IPS-NIHi11 (cell line): ENCODE data around the gene PBX4.
"Not testable (repeated sequence)": the region's sequence is repeated elsewhere in the genome, so short reads cannot be mapped to it uniquely, and the experiment has no call there.

Source experiments
- DNase-seq: peaks from one replicate; pipeline ENCODE4 v3.0.0; 2012; ENCODE audit warnings: mixed read lengths, low spot score

Gene PBX4

DNA sequence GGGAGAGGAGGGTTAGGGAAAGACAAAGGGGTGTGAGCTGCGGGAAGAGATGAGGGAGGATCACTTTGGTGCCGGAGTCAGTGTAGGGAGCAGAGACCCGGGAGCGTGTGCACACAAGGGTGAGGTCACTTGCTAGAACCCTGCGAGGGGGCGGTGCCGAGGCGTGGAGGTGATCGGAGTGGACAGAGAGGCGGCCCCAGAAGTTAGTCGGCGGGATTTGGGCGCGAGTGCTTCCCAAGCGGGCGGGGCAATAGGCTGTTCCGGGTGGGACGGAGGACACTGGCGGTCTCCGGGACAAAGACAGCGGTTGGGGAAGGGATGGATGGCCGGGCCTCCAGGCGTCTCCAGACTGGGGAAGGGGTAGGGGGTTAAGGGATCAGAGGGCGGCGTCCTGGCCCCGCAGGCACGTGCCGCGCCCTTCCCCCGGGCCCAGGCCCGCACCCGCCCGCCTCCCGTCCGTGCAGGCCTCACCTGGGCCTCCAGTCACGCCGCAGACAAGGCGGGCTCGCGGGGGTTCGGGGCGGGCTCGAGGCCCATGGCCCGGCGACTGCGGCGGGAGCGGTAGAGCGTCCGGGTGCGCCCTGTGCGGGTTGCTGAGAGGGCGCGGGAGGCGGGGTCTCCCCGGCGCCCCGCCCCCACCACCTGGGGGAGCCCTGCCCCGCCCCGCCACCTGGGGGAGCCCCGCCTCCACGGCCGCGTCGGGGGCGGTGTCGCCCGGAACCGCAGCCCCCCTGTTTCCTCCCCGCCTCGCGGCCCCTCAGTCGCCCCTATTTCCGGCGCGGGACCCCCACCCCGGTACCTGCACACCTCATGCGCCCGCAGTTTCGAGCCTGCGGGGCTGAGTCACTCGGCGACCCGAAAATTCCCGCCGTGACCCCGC lies 9.4 kb upstream of the PBX4 start, which contains the start of gene LPAR2:
Gene LPAR2 (minus strand): TSS at position 600 of the 880 bp plus-strand sequence. CDS start 945 bp downstream, outside the sequence.
- peak; percentile 99 for DNase-seq

DNA sequence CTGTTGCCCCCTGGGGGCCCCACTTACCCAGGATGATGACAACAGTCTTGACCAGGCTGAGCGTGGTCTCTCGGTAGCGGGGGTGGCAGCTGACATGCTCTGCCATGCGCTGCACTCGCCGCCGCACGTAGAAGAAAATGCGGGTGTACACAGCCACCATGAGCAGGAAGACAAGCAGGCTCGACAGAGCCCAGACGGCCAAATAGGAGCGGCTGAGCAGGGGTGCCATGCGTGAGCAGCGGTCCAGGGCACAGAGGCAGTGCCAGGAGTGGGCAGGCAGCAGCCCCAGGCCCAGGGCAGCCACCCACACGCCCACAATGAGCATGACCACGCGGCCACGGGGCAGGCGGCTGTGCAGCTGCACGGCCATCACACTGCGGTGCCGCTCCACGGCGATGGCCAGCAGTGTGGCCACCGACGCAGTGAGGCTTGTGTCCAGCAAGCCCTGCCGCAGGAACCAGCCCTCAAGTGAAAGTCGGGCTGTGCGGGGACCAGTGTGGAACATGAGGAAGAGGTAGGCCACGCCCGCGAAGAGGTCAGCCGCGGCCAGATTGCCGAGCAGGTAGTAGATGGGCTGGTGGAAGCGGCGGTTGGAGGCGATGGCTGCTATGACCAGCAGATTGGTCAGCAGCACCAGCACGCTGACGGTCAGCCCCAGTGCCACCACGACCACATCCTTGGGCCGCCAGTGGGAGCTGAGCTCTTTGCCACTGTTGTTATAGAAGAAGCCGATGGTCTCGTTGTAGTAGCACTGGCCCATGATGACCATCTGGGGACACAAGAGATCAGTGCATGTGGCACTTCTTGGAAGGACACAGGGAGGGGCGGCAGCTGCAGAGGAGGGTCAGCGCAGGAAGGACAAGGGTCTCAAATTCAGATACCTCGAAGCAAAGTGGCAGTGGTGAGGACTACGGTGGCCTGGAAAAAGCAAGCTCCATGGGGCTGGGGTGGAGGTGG lies 8.3 kb upstream of the PBX4 start:
- DNase-seq, result no peak

DNA sequence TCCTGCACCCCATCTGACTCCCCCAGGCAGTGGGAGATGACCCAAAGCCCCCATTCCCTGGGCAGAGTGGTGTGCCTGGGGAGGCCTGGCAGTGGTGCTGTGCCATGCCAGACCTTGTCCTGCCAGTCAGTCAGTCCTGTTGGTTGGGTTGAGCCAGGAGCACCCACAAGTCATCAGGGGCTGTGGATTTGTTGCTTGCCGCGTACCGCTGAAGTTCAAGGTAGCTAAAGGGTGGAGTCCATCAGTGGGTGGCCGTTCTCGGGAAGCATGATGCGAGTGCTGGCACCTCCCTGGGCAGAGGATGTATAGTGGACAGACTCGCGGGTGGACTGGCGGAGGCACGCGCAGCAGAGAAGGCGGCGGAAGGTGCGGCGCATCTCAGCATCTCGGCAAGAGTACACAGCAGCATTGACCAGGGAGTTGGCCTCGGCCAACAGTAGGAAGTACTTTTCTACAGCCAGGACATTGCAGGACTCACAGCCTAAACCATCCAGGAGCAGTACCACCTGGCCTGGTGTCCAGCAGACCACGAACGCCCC lies 5.6 kb upstream of the PBX4 start:
- no peak for DNase-seq

DNA sequence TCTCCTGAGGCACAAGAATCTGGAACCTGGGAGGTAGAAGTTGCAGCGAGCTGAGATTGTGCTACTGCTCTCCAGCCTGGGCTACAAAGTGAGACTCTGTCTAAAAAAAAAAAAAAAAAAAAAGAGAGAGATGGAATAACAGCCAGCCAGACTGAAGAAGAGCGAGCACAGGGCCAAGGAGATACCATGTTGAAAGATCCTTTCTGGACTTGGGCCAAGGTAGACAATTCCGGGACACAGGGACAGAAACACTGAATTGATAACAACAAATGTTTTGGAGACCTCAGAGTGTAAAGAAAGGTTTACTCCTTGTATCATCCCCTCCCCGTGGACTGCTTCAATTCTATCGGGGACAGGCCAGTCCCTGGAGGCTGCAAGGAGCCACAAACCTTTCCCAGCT lies 4.9 kb upstream of the PBX4 start:
- no peak for DNase-seq

DNA sequence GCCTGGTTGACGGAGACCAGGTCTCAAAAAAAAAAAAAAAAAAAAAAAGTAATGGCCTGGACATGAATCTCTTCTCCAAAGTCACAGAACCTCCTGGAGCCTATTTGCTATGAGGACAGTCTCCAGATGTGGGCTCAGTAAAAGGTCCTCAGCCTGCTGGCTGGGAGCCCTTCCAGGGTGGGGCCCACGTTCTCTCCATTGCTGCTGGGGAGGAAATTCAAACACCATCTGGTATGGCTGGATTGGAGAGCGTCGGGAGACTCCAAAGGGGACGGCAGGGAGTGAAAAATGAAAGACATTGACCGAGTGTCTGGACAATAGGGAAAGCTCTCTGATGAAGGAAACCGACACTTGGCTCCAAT lies 1.3 kb upstream of the PBX4 start:
- no peak for DNase-seq

DNA sequence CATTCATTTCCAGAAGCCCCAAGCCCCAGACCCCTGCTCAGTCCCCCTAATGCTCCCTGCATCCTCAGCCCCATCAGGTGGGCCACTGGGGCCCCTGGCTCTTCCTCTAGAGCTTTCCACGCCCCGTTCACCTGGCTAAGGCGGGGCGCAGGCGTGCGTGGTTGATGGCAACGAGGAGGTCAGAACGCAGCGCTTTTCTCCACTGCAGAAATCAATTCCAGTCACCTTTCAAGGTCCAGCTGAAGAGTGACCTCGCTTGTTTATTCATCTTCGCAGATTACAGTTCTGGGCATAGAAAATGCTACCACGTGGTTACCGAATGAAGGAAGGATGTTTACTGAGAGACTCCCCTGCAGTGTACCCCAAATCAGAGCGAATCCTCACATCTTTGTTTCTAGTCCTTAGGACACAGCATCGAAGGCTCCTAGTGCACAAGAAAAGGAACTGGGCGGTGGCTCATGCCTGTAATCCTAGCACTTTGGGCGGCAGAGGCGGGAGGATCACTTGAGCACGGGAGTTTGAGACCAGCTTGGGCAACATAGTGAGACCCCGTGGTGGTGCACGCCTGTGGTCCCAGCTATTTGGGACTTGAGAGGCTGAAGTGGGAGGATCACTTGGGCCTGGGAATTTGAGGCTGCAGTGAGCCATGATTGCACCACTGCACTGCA lies 828 bp upstream of the PBX4 start:
- DNase-seq, result no peak

DNA sequence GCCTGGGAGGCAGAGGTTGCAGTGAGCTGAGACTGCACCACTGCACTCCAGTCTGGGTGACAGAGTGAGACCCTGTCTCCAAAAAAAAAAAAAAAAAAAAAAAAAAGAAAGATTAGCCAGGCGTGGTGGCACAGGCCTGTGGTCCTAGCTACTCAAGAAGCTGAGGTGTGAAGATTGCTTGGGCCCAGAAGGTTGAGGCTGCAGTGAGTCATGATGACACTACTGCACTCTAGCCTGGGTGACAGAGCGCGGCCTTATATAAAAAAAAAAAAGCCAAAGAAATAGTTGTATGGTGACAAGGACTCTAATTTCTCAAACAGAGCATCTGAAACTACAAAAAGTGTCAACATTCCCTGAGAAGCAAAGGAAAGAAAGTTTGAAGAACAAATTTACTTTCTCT lies 3.4 kb downstream of the PBX4 start:
- DNase-seq, result no peak

DNA sequence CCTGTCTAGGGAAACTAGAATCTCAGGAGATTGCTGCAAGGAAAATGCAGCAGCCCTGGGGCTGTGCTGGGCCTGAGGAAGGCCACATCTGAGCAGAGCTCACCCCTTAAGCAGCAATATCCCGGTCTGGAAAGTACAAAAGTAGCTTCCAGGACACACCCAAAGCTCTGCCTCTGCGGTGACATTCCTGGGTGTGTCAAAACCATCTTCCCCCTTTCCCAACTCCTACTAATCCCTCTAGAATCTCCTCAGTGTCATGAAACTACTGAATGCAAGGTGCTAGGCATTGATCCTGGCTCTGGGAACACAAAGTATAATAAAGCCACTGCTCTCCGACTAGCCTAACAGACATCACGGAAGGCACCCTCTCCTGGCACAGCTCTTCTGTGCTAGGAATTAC lies 5.0 kb downstream of the PBX4 start:
- no peak for DNase-seq

DNA sequence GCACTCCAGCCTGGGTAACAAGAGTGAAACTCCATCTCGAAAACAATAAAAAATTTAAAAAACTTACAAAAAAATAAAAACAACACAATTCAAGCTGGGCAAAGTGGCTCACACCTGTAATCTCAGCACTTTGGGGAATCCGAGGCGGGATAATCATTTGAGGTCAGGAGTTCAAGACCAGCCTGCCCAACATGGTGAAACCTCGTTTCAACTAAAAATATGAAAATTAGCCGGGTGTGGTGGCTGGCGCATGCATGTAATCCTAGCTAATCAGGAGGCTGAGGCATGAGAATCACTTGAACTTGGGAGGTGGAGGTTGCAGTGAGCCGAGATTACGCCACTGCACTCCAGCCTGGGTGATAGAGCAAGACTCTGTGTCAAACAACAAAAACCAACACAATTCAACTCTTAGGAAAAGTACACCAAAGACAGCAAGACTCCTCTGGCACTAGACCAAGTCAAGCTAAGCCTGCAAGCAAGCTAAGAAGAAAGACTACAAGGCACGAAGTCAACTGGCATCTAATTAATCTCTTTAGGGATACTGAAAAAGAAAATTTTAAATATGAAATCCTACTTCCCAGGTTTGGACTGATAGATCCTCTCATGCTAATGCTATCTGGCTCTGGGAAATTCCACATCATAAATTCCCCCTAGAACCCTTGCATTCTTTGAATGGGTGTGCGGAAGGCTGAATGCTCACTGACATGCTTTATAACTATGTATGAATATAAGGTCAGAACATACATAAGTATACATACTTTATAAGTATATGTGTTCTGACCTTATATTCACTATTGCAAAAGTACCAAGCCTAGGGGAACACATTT lies 7.9 kb downstream of the PBX4 start:
- no peak for DNase-seq

DNA sequence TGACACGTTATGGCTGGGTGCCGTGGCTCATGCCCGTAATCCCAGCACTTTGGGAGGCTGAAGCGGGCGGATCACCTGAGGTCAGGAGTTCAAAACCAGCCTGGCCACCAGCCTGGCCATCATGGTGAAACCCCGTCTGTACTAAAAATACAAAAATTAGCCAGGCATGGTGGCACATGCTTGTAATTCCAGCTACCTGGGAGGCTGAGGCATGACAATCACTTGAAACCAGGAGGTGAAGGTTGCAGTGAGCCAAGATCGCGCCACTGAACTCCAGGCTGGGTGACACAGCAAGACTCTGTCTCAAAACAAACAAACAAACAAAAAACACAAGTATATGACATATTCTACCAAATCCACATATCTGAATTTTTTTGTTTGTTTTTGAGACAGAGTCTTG lies 11.8 kb downstream of the PBX4 start:
- not testable (repeated sequence) for DNase-seq

DNA sequence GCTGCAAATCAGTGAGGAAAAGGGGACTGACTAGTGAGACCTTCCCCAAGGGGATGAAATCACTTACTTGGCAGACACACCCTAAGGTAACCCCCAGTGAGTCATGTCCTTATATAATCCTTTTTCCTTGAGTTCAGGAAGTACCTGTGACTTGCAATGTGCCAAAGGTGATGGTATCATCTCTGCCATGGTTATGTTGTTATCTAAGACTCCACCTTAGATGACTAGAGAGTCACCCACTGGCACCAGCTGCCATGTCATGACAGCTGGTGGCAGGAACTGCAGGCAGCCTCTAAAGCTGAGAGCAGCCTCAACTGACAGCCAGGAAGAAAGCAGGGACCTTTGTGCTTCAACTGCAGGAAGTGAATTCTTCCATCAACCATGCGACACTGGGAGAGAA lies 12.5 kb downstream of the PBX4 start:
- no peak for DNase-seq

DNA sequence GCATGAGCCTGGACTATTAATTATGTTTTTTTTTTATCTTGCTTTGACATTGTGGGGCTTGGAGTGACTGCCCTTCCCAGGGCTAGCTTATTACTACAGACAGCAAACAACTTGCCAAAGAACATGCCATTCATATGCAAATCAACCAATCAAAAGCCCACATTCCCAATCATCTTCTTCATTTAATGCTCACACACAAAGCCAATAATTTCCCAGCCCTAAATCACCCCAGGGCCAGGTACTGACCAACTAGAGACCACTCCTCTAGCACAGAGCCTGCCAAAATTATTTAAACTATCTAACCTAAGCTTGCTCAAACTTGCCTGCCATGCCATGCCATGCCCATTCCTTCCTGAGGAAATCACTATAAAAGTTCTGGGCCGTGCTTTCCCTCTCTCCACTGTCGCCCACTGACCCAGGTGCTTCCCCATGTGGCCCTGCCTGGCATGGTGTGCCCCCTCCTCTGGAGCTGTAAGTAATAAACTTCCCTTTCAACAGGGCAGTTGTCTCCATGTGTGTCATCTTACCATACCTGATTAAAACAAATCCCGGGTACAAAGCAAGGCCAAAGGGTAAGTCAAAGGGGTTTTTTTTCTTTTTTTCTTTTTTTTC lies 15.7 kb downstream of the PBX4 start:
- DNase-seq, result no peak

DNA sequence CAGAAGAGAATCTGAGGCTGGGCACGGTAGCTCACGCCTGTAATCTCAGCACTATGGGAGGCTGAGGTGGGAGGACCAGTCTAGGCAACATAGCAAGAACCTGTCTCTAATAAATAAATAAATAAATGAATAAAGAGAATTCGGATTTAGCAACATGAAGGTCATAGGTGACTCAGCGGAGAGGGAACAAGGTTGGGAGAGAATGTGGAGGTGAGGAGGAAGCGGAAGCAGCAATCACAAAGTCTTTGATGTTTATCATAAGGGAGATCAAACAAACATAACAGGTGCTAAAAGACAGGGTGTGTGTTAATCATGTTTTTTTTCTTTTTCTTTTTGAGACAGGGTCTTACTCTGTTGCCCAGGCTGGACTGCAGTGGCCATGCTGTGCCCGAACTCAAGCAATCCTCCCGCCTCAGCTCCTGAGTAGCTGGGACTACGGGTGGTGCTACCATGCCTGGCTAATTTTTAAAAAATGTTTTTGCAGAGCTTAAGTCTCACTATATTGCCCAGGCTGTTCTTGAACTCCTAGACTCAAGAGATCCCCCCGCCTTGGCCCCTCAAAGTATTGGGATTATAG lies 16.3 kb downstream of the PBX4 start:
- no peak for DNase-seq

DNA sequence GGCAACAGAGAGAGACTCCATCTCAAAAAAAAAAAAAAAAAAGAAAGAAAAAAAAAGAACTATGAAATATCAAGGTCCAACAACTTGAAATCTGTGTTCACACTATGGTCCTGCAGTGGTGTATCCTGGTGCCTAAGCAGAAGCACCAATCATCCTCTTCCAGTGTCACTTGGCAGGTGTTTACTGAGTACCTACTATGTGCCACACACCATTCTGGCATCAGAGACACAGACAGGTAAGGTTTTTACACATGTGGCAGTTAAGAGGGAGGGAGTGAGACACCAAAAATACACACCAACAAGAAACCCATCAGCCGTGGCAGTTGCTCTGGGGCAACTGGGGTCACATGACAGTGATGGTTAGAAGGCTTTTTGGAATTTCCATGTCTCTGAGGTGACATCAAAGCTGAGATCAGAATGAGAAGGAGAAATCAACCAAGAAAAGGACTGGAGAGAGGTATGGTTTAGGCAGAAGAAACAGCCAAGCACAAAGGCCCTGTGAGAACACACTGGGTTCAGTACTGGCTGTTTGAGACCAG lies 17.6 kb downstream of the PBX4 start:
- no peak for DNase-seq

DNA sequence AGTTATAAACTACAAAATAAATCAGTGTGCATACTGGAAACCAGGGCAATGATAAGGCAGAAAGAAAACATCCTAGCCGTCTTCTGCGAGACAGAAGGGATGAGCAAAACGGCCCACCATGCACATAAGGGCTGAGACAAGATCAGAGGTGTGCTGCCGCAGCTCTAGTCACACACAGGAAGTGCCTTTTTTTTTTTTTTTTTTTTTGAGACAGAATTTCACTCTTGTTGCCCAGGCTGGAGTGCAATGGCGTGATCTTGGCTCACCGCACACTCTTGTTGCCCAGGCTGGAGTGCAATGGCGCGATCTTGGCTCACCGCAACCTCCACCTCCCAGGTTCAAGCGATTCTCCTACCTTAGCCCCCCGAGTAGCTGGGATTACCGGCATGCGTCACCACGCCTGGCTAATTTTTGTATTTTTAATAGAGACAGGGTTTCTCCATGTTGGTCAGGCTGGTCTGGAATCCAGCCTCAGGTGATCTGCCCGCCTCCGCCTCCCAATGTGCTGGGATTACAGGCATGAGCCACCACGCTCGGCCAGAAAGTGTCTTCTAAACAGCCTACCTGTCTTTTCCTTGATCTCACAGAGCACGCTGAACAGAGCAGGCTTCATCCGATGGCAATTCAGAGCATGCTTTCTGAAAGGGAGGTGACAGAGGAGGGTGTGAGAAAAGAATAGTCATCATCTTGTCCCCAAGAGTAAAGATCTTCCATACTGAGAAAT lies 19.6 kb downstream of the PBX4 start:
- not testable (repeated sequence) for DNase-seq

DNA sequence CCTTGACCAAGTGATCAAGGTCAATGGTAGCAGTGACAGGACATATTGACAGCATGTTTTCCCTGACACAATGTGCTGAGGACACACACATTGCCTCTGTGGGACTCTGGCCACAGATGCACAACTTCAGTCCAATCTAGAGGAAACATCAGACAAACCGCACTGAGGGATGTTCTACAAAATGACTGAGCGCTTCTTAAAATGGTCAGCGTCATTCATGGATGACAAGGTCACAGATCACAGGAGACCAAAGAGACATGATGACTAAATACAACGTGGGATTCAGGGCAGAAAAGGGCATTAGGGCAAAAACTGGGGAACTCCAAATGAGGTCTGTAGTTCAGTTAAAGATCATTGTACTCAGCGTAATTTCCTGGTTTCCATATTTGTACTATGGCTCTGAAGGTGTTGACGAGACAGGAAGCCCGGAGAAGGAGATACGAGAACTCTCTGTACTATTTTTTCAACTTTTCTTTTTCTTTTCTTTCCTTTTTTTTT lies 20.6 kb downstream of the PBX4 start:
- DNase-seq, result no peak

DNA sequence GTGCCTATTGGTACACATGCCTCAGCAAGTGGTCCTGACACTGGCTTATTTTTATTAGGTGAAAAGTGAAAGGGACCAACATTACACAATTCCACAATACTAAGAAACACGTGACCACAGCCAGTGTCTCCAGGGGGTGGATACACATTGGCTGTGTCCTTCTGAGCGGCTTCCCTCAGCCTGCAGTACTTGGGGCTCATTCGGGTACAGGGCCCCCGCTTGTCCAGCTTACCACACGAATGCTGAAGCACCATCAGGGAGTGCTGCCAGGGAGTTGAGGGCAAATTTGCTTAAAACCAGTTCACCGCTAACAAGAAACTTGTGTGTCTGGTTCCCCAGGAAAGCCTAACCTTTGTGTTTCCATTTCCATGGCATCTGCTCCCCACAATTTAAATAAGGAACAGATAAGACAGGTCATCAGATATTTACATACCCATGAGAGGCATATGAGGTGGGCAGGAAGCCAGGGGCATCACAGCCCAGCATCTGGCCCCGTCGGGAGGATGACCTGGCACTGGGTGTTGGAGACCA lies 23.3 kb downstream of the PBX4 start:
- no peak for DNase-seq

DNA sequence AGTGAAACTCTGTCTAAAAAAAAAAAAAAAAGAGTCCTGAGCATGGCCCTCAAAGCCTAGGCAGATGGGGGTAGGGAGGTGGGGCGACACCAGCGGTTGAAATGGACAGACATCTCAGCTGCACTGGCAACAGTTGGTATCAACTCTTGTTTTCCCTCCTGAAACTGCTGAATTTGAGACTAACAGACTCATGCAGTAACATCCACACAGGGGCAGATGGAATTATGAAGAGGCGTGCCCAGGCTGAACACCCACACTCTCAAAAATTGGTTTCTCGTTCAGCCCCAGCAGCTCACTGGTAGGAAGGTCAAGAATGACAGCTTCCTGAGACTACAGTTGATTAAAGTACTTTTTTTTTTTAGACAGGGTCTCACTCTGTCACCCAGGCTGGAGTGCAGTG lies 24.1 kb downstream of the PBX4 start:
- no peak for DNase-seq

DNA sequence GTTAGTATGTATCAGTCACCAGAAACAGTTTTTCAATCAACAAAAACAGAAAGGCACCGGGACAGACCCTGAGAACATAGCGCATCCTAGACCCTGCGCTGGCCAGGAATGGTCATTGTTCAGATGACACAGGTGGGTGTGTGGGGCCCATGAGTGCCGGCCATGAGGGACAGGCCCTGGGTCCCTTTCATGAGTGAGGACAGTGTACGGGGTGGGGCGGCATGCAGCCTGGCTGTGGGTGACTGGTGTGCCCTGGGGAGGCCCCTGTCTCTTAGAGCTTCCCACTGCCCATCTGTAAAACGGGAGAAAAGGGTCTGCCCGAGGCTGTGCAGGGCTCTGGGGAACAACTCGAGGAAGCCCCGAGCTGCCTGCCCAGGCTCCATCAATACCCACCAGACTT lies 25.8 kb downstream of the PBX4 start:
- DNase-seq, result no peak
